GM23248 (cell line): ENCODE measurements around the gene LRRN1.

Experiments
- EZH2 ChIP-seq: fragments of 200-600 bp; sonication (generic); IDR thresholded peaks from 2 replicates; pipeline ENCODE4 v1.6.1; 2018; ENCODE audit warnings: antibody characterized with exemption, mild to moderate bottlenecking; ENCODE audit not compliant: insufficient read depth, poor library complexity, severe bottlenecking
- EZH2phosphoT487 ChIP-seq: fragments of 200-600 bp; sonication (generic); IDR thresholded peaks from 2 replicates; pipeline ENCODE4 v1.6.1; 2018; ENCODE audit warnings: antibody characterized with exemption, moderate library complexity, mild to moderate bottlenecking, low read depth; ENCODE audit not compliant: insufficient read depth

GRCh38 chr3:3862534-3862933 is 63.3 kb downstream of the LRRN1 start:
- TF ChIP-seq EZH2 (no peak), EZH2phosphoT487 (no peak)
